Bronchial epithelial cell (primary cell): ENCODE data around the gene ZCWPW2. TPM values are rescaled to one million over a fixed set of nuclear protein-coding genes. Genes with fewer than 3 reads are reported as not detected.

Source experiments
- DNase-seq: peaks from one replicate; pipeline ENCODE4 v3.0.0-alpha.2; 2010; ENCODE audit warnings: low read depth
- FAIRE-seq: peaks from 2 replicates; lab custom pipeline; 2011; peaks lifted over from hg19 to GRCh38; lab: Jason Lieb, UNC
- H3K27me3 ChIP-seq: 2 replicates; pipeline ENCODE4 v1.5.1; 2011; ENCODE audit warnings: low read length; ENCODE audit not compliant: control insufficient read depth, insufficient read depth
- H3K36me3 ChIP-seq: 2 replicates; pipeline ENCODE4 v1.5.1; 2011; ENCODE audit warnings: low read length; ENCODE audit not compliant: control insufficient read depth, insufficient read depth
- H3K4me3 ChIP-seq: 2 replicates; pipeline ENCODE4 v1.5.1; 2011; ENCODE audit warnings: mild to moderate bottlenecking, low read depth, low read length, control low read depth
- CTCF ChIP-seq: IDR thresholded peaks from 2 replicates; pipeline ENCODE4 v1.5.1; 2011; ENCODE audit warnings: mild to moderate bottlenecking, moderate library complexity, low read length, control low read depth, inconsistent platforms; ENCODE audit not compliant: insufficient read depth, severe bottlenecking
- total RNA-seq: library from RNA; depleted of rRNA; stranded (reverse); fragments of >200 nt; gene quantifications from 2 replicates; pipeline ENCODE4 v1.2.1, GENCODE V29; 2014

The ZCWPW2 gene
- 0.38 TPM in 1 of 2 replicates, not detected in the other for total RNA-seq

- Histone ChIP-seq H3K27me3 (no peaks in the 10 kb centered on the region), H3K4me3 (peak within 1 kb of the TSS; percentile 90), H3K36me3 (no peaks in the 10 kb centered on the region)
- peak; percentile 26 for TF ChIP-seq CTCF
- peak; percentile 32 for FAIRE-seq
- peak; percentile 80 for DNase-seq
These were observed at the start of gene ZCWPW2, which contains the start of gene AZI2 for GRCh38 chr3:28348629-28349468. Gene ZCWPW2, plus strand, starts transcription at chr3:28348721. Its CDS starts 64,348 bp downstream, at chr3:28413069. Gene AZI2, minus strand, starts transcription at chr3:28348824. Its CDS starts 8,207 bp downstream, at chr3:28340617.

GRCh38 chr3:28299705-28300104 is 48.8 kb upstream of the ZCWPW2 start:
- DNase-seq (no peak), FAIRE-seq (no peak)
- H3K4me3 ChIP-seq: no peak overlapping the region
- no peaks in the 10 kb centered on the region for H3K36me3 ChIP-seq
- TF ChIP-seq CTCF: no peak
- no peaks in the 10 kb centered on the region for H3K27me3 ChIP-seq

GRCh38 chr3:28300345-28300962 is 48.1 kb upstream of the ZCWPW2 start:
- DNase-seq (no peak), FAIRE-seq (no peak)
- no peaks in the 10 kb centered on the region for H3K27me3 ChIP-seq
- no peak for TF ChIP-seq CTCF
- no peaks in the 10 kb centered on the region for H3K36me3 ChIP-seq
- H3K4me3 ChIP-seq: no peak overlapping the region

- TF ChIP-seq CTCF: no peak
- H3K4me3 ChIP-seq: no peak overlapping the region
- FAIRE-seq (no peak), DNase-seq (peak; percentile 57)
- H3K36me3 ChIP-seq: no peaks in the 10 kb centered on the region
- no peaks in the 10 kb centered on the region for H3K27me3 ChIP-seq
These were observed 46.8 kb upstream of the ZCWPW2 start for GRCh38 chr3:28301688-28302087.

GRCh38 chr3:28308196-28308595 is 40.3 kb upstream of the ZCWPW2 start:
- Histone ChIP-seq H3K27me3 (no peaks in the 10 kb centered on the region), H3K36me3 (no peaks in the 10 kb centered on the region), H3K4me3 (no peak overlapping the region)
- no peak for DNase-seq
- TF ChIP-seq CTCF: no peak
- no peak for FAIRE-seq
